Right lobe of liver (tissue), 4 donors: ENCODE results near the gene TUBB2B.

ENCODE experiments used
- POLR2A ChIP-seq: fragments of 450-650 bp; IDR thresholded peaks from one replicate; pipeline ENCODE4 v1.6.1; 2017; ENCODE audit warnings: antibody characterized with exemption, mild to moderate bottlenecking
- TF ChIP-seq, protein P1 (sequence below), 4 donors: fragments of 200-600 bp in 3 of 4; fragments of 450-650 bp in 1 of 4; IDR thresholded peaks; one replicate each; pipeline versions ENCODE4 v1.5.1 to v1.8.0; 2016 to 2022; ENCODE audit warnings: antibody characterized with exemption in 4 of 4, mild to moderate bottlenecking in 2 of 4
- donor health status: DM: no; HTN: no; CAD: no.
- donor health status: DM: no; HTN: no; CAD: no.
- donor health status: DM: no; HTN: yes; CAD: no.

DNA sequence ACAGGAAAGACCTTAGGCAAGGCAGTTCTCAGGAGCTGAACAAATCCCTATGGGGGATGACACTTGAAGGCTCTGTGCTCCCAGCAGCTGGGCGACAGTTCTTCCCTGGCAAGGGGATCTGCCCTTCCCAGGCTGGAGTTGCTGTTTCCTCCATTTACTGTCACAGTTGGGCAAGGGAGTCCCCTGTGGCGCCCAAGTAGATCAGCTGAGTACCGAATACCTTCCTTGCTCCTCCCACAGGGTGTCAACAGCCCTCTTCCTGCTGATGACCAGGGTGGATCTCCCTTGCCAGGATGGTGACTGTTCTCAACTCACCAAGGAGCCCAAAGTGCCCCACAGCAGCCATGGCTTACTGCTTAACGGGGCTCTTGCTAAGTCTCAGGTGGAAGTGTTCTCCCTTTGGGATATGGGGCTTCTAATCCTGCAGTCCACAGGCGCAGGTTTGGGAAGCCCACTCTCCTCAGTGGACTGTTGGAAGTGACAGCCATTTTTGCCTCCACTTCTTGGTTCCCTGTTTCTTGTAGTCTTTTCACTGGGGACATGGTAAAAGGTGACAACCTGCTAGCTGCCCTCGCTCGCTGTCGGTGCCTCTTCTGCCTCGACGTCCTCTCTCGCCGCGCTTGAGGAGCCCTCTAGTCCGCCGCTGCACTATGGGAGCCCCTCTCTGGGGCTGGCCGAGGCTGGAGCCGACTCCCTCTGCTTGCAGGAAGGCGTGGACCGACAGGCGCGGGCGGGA, 25.6 kb upstream of the TUBB2B start:
- TF ChIP-seq POLR2A: no peak
- TF ChIP-seq, protein P1, sequence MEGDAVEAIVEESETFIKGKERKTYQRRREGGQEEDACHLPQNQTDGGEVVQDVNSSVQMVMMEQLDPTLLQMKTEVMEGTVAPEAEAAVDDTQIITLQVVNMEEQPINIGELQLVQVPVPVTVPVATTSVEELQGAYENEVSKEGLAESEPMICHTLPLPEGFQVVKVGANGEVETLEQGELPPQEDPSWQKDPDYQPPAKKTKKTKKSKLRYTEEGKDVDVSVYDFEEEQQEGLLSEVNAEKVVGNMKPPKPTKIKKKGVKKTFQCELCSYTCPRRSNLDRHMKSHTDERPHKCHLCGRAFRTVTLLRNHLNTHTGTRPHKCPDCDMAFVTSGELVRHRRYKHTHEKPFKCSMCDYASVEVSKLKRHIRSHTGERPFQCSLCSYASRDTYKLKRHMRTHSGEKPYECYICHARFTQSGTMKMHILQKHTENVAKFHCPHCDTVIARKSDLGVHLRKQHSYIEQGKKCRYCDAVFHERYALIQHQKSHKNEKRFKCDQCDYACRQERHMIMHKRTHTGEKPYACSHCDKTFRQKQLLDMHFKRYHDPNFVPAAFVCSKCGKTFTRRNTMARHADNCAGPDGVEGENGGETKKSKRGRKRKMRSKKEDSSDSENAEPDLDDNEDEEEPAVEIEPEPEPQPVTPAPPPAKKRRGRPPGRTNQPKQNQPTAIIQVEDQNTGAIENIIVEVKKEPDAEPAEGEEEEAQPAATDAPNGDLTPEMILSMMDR (IDR thresholded peaks at IDR 0.05): no peak
